Measurements from ENCODE around the gene PTCD2.

DNA sequence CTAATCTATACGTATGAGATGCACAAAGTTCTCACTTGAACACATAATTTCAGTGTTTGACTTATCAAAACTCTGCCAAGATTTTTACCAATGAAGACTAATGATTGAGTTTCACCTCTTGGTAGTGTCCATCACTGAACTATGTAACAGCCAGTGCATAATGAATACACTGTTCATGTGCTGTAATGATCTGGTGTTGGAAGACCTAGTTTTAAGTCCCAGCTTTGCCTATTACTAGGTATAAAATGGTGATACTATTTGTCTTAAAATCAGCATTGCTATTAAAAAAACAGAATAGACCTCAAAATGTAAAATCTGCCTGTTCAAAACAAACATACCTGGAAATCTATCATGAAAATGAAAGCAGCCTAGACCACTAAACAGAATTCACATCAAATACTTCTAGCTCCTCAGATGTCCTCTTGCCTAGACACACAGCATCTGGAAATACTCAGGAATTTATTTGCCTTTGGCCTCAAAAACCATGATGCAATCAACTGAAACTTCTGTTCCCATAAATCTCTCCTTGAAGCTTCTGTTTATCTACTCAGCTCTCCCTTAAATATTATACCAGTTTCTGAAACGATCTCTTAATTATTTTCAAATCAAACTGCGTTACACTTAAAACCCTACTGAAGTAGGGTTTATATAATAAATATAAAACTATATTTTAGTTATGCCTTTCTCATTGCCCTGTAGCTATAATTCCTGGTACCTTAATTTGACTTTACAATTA lies 38.2 kb upstream of the PTCD2 start:
- TF ChIP-seq, protein P1, sequence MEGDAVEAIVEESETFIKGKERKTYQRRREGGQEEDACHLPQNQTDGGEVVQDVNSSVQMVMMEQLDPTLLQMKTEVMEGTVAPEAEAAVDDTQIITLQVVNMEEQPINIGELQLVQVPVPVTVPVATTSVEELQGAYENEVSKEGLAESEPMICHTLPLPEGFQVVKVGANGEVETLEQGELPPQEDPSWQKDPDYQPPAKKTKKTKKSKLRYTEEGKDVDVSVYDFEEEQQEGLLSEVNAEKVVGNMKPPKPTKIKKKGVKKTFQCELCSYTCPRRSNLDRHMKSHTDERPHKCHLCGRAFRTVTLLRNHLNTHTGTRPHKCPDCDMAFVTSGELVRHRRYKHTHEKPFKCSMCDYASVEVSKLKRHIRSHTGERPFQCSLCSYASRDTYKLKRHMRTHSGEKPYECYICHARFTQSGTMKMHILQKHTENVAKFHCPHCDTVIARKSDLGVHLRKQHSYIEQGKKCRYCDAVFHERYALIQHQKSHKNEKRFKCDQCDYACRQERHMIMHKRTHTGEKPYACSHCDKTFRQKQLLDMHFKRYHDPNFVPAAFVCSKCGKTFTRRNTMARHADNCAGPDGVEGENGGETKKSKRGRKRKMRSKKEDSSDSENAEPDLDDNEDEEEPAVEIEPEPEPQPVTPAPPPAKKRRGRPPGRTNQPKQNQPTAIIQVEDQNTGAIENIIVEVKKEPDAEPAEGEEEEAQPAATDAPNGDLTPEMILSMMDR (IDR thresholded peaks at IDR 0.05 in 4 of 5, conservative IDR thresholded peaks at IDR 0.05 in 1 of 5) = no peak
- TF ChIP-seq POLR2A (IDR thresholded peaks at IDR 0.05) = no peak
